T-helper 9 cell (primary cell): ENCODE data around the gene NKX1-2.
"Not testable (repeated sequence)": the region's sequence is repeated elsewhere in the genome, so short reads cannot be mapped to it uniquely, and the experiment has no call there.

Source experiments
- DNase-seq: peaks from one replicate; pipeline ENCODE4 v3.0.0-alpha.2; 2020

Gene NKX1-2

DNA sequence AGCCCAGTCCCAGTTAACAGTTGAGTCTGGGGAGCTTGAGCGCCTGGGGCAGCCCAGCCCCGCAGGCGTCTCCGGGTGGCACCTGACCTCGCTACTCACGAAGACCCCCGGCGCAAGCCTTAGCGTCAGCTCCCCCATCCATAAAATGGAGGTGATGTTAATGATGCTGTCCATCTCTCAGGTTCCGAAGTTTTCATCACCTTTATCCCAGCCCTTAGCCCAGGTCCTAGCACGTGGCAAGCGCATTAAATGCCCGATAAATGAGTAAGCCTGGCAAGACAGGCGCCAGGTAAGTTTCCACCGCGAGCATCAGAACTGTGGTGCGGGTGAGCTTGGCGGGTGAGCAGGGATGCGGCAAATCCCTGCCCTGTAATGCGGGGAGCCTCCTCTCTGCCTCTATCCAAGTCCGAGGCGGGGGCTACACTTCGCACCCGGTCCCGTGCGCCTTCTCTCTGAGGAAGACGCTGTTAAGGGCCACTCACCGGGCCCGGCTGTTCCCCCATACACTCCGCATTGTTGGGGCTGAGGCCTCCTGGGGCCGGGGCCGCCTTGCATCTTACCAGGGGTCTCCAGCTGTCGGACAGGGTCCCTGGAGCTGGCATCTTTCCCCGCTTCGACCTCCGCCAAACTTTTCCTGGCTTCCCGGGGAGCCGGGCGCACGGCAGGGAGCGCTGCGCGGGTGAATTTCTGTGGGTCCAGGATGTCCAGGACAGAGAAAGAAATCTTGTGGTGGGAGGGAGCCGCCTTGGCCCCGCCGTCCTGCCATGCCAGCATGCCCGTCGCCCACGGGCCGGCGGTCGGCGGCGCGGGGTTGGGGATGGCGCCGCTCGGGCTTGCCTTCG is 444 bp downstream of the NKX1-2 start:
- no peak for DNase-seq

GRCh38 chr10:124448696-124449169 is 1.1 kb downstream of the NKX1-2 start:
- no peak for DNase-seq

GRCh38 chr10:124447751-124448466 is 1.9 kb downstream of the NKX1-2 start:
- DNase-seq: no peak

DNA sequence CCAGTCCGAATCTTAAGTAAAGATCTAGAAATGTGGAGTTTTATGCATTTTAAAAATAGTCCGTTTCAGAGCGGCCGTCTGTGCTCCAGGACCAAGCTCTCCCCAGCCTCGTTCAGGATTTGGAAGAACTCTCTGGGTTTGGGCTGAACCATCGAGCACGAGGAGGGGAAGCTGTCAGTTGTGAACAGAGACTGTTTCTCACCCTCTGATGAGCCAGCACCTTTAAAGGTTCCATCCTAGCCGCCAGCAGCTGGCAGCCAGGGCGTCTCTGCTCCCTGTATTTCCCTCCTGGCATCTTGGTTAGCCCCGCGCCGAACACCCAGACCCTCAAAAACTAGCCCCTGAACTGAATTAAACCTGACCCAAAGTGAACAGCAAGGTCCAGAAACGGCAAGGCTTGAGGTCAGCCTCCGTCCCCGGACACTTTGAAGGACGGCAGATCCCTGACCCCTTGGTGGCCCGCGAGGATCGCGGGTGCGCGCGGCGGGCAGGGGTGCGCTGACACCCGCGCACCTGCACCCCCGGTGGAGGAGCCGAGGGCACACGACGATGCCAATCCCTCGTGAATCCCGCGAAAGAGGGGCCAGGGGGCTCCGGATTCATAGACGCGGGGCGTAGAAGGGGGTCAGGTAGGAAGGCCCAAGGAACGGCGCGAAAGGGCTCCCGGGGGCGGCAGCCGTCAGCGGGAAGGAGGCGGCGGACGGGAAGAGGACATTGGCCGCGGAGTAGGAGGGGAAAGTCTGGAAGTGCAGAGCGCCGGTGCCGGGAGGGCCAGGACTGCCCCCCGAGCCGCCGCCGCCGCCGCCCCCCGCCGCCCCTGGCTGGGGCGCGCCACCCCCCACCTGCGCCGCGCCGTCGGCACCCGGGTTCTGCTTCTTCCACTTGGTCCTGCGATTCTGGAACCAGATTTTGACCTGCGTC is 2.7 kb downstream of the NKX1-2 start:
- DNase-seq: no peak

DNA sequence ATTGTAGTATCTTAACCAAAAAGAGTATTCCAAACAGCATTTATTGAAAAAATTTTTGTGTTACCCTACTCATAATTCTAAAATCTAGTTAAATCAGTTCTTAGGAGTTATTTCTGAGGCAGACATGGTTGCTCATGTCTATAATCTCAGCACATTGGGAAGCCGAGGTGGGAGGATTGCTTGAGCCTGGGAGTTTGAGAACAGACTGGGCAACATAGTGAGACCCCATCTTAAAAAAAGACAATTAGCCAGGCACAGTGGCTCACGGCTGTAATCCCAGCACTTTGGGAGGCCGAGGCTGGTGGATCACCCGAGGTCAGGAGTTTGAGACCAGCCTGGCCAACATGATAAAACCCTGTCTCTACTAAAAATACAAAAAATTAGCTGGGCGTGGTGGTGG is 8.1 kb downstream of the NKX1-2 start:
- not testable (repeated sequence) for DNase-seq

DNA sequence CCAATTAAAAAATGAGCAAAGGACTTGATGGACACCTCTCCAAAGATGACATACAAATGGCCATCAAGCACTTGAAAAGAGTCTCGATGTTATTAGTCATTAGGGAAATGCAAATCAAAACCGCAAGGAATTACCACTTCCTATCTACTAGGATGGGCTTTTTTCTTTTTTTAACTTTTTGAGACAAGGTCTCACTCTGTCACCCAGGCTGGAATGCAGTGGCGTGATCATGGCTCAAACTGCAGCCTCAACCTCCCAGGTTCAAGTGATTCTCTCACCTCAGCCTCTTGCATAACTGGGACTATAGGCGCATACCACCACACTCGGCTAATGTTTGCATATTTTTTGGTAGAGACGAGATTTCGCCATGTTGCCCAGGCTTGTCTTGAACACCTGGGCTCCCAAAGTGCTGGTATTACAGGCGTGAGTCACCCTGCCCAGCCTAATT is 13.6 kb downstream of the NKX1-2 start:
- no peak for DNase-seq

DNA sequence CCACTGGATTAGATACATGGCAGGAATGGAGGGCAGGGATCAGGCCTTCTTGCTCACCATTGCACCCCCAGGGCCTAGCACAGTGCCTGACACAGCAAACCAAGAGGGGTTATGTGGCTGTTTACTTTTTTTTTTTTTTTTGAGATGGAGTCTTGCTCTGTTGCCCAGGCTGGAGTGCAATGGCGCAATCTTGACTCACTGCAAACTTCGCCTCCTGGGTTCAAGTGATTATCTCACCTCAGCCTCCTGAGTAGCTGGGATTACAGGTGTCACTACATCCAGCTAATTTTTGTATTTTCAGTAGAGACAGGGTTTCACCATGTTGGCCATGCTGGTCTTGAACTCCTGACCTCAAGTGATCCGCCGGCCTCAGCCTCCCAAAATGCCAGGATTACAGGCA is 14.2 kb downstream of the NKX1-2 start:
- DNase-seq: not testable (repeated sequence)

- DNase-seq: no peak
Measured at GRCh38 chr10:124433461-124433860, 16.4 kb downstream of the NKX1-2 start.

DNA sequence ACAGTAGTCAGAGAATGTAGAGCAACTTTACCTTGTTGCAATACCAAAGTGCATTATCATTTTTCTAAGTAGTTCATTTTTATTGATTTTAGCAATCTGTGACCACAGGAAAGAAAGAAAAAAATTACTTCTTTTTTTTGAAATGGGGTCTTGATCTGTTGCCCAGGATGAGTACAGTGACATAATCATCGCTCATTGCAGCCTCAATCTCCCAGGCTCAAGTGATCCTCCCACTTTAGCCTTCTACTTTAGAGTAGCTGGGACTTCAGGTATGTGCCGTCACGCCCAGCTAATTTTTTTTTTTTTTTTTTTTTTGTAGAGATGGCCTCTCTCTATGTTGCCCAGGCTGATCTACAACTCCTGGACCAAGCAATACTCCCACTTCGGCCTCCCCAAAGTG is 19.8 kb downstream of the NKX1-2 start:
- DNase-seq: no peak

DNA sequence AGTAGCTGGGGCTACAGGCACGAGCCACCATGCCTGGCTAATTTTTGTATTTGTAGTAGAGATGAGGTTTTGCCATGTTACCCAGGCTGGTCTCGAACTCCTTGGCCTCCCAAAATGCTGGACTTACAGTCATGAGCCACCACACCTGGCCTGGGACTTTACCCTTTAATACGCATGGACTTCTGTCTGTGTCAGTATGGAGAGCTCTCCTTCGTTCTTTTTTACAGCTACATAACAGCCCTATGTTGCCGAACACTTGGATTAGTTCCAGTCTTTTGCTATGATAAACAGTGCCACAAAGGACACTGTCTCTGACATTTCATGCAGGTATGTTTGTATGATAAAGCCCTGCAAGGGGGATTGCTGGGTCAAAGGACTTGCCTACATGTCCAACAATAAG is 20.3 kb downstream of the NKX1-2 start:
- no peak for DNase-seq

GRCh38 chr10:124428207-124428777 is 21.5 kb downstream of the NKX1-2 start:
- DNase-seq: no peak

- DNase-seq: no peak
Measured at GRCh38 chr10:124425227-124425962, 24.4 kb downstream of the NKX1-2 start.

DNA sequence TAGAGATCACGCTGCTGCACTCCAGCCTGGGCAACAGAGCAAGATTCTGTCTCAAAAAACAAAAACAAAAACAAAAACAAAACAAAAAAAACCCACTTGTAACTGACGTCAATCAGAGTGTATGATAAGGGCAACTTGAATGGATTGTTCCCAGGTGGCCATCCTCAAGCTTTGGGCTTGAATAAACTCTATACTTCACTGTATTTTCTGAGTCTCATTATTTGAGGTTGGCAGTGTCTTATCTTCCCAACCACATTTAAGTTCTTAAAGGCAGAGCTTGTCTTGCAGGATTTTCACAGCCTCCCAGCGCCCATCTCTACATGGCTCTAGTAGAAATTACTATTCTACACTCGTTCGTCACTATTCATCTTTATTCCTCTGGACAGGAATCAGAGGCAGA is 26.0 kb downstream of the NKX1-2 start:
- DNase-seq: no peak

DNA sequence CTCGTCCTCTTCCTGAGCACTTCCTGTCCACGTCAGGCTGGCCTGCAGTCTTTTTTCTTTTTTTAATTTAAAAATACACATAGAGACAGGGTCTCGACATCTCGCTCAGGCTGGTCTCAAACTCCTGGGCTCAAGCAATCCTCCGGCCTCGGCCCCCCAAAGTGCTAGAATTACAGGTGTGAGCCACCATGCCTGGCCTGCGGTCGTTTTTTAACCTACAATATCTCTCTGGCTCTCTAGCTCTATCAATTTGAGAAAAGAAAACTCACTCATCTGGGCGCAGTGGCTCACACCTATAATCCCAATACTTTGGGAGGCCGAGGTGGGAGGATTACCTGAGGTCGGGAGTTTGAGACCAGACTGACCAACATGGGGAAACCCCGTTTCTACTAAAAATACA is 27.1 kb downstream of the NKX1-2 start:
- no peak for DNase-seq

- DNase-seq: no peak
Measured at GRCh38 chr10:124420254-124420653, 29.6 kb downstream of the NKX1-2 start.

DNA sequence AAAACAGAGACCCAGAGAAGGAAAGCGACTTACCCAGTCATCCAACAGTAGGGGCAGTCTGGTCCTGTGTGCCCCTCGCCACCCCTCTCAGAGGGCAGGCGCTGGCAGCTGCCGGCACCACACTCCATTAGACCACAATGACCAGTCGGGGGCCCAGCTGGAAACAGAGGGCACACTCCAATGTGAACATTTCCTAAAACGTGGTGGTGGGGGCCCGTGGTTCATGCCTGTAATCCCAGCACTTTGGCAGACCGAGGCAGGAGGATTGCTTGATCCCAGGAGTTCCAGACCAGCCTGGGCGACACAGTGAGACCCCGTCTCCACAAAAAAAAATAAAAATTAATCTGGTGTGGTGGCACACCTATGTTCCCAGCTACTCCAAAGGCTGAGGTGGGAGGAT is 30.2 kb downstream of the NKX1-2 start:
- DNase-seq: no peak

GRCh38 chr10:124418726-124419501 is 30.9 kb downstream of the NKX1-2 start, which contains the start of gene OAT:
Gene OAT (minus strand): TSS chr10:124418923. CDS start chr10:124412171, 6,752 bp downstream.
- DNase-seq: peak; percentile 96

DNA sequence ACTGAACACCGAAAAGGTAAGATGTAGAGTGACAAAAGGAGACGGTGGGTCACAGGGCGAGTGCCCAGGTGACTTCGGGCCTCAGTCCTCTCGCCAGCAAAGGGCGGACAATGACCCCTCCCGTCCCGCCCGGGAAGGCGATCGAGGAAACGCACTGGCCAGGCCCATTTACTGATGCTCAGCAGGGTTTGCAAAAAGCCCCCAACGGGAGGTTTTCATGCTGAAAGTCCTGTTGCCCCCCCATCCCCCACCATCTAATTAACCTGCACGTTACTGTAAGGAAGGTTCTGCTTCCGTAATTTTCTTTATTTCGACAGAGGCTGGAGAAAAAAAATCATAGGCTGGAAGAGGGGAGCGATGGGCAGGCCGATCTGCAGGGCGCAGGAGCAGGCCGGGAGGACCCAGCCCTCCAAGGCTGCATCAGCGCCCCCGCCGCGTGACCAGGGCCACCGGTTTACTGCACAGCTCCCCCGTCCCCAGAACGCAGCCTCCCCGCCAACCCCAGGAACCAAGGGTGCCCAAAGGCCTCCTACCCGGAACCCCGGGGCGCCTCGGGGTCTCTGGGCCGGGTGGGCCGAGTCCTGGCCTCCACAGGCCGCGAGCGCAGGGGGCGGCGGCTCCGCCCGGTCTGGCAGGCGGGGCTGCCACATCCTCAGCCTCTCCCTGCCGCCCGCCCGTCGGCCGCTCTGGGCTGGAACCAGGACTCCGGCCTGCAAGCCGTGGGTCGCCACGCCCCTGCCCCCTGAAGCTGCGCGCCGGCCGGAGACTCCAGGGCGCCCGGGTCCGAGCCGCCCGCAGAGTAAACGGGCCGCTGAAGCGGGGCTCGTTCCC is 31.7 kb downstream of the NKX1-2 start:
- DNase-seq: peak; percentile 31

- no peak for DNase-seq
Measured at GRCh38 chr10:124416733-124417132, 33.1 kb downstream of the NKX1-2 start.

GRCh38 chr10:124415210-124415609 is 34.6 kb downstream of the NKX1-2 start:
- no peak for DNase-seq
